AG09309 (cell line): ENCODE results near the gene LUZP1.

Experiments used
- DNase-seq: peaks from one replicate; pipeline ENCODE4 v3.0.0-alpha.2; 2010; ENCODE audit warnings: low read depth
- H3K4me3 ChIP-seq: 2 replicates; pipeline ENCODE4 v1.5.1; 2011; ENCODE audit warnings: mild to moderate bottlenecking, low read depth, low read length, moderate library complexity; ENCODE audit not compliant: control insufficient read depth
- TF ChIP-seq, protein P1 (sequence below): IDR thresholded peaks from 2 replicates; pipeline ENCODE4 v1.5.1; 2011; ENCODE audit warnings: mild to moderate bottlenecking, low read depth, low read length, inconsistent platforms; ENCODE audit not compliant: insufficient read depth, control insufficient read depth; ENCODE audit errors: missing control alignments

Gene LUZP1

GRCh38 chr1:23080885-23081284 lies 87.8 kb downstream of the LUZP1 start:
- DNase-seq = no peak
- no peak overlapping the region for H3K4me3 ChIP-seq
- TF ChIP-seq, protein P1, sequence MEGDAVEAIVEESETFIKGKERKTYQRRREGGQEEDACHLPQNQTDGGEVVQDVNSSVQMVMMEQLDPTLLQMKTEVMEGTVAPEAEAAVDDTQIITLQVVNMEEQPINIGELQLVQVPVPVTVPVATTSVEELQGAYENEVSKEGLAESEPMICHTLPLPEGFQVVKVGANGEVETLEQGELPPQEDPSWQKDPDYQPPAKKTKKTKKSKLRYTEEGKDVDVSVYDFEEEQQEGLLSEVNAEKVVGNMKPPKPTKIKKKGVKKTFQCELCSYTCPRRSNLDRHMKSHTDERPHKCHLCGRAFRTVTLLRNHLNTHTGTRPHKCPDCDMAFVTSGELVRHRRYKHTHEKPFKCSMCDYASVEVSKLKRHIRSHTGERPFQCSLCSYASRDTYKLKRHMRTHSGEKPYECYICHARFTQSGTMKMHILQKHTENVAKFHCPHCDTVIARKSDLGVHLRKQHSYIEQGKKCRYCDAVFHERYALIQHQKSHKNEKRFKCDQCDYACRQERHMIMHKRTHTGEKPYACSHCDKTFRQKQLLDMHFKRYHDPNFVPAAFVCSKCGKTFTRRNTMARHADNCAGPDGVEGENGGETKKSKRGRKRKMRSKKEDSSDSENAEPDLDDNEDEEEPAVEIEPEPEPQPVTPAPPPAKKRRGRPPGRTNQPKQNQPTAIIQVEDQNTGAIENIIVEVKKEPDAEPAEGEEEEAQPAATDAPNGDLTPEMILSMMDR = no peak

DNA sequence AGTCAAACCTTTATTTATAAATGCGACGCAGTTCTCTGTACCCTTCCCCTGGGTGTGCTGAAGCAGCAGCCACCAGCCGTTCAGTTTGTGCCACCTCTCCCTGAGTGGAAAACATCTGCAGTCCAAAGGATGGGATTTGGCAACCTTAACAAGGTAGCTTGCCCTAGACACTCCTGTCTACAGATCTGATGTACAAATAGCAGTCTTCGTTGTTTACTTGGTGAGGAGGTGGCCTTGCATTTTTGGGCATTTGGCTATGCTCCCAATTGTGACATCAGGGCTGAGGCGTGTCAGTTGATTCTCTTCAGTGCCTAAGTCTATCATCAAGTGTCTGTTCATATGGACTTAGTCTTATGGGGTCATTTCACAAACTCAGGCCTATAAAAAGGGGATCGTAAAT lies 89.6 kb downstream of the LUZP1 start:
- TF ChIP-seq, protein P1 = no peak
- no peak overlapping the region for H3K4me3 ChIP-seq
- no peak for DNase-seq

DNA sequence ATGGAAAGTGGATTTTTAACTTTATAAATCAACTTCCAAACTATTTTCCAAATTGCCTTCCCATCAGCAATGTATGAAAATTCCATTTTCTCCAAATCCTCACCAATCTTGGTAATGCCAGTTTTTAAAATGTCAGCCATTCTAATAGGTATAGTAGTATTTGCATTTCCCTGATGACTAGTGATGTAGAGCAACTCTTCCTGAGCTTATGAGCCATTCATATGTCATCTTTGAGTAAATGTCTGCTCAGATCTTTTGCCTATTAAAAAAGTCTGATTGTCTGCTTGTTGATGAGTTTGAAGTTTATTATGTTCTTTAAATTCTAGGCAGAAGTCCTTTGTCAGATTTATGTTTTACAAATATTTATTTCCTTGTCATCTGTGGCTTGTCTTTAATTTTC lies 94.6 kb downstream of the LUZP1 start:
- H3K4me3 ChIP-seq = no peak overlapping the region
- TF ChIP-seq, protein P1 = no peak
- no peak for DNase-seq

DNA sequence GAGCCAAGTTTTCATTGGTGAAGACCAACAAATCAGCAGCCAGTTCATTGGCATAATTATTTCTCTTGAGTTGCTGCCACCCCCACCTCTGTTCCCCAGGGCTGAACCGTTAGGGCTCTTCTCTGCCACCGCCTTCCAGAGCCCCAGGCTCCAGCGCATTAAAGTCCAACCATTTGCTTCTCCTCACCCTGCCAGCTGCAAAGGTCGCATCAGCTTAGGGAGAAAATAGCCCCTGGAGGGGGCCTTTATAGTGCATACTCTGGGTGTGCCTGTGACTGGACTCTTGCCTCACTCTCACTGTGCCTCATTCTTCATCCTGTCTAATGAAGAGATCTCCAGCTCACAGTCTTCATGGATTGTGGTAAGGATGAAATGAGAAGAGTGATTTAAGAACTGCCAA lies 99.0 kb downstream of the LUZP1 start:
- DNase-seq = no peak
- H3K4me3 ChIP-seq = no peak overlapping the region
- TF ChIP-seq, protein P1 = no peak

DNA sequence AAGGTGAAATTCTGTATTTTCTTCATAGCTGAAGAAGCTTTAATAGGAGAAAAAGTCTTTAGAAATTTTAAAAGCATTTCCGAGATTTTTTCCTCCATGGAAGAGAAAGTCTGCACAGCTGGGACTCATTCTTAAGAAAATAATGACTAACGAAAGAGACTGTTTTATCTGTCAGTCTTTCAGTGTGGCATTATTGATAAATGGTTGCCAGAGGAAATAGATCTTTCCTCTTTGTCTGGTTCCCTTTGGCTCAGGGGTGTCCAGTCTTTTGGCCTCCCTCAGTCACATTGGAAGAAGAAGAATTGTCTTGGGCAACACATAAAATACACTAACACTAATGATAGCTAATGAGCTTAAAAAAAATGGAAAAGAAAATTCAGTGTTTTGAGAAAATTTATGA lies 99.5 kb downstream of the LUZP1 start:
- TF ChIP-seq, protein P1 = no peak
- DNase-seq = no peak
- H3K4me3 ChIP-seq = no peak overlapping the region

DNA sequence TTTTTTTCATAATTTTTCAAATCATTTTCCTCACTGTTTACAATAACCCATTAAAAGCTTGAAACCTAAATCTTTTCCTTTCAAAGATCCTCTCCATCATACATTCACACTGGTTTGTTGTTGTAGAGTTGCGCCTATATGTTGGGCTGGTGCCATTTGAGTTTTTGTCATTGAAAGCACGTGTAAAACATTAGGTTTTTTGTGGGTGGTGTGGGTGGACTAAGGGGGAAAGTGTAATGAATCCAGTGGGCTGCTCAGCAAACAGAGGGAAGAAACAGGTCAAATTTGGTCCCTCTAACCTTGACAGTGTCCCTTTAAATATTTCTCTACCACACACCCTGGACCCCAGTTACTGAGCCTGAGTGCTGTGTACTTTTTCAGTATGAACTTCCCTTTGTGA lies 102.6 kb downstream of the LUZP1 start:
- H3K4me3 ChIP-seq = no peak overlapping the region
- TF ChIP-seq, protein P1 = no peak
- no peak for DNase-seq

DNA sequence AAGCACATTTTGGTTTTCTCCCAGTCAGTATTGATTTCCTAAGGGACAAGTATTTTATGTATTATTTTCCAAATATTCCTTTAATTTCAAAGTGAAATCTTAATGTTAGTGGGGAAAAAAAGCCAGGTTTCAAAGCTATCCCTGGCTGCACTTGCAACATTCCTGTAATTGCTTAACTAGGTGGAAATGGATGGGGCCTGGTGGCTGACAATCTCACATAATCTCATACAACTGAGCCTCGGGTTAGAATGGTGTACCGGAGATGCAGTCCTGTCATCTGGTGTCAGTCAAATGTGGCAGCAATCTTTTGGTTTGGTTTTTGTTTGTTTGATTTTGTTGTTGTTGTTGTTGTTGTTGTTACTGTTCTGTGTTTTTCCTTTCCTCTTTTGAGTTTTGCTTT lies 103.3 kb downstream of the LUZP1 start:
- no peak overlapping the region for H3K4me3 ChIP-seq
- DNase-seq = no peak
- TF ChIP-seq, protein P1 = no peak
